SK-N-SH (cell line): ENCODE measurements around the gene ADCY1. TPM values are rescaled to one million over a fixed set of nuclear protein-coding genes. Genes with fewer than 3 reads are reported as not detected.

Experiments used
- CTCF ChIA-PET: fragments of 300-600, 350-600 bp; formaldehyde crosslinking; extraction: SDS; loops from one replicate; lab custom pipeline; 2021; lab: Yijun Ruan, JAX
- POLR2A ChIA-PET: fragments of 350-600 bp; sonication (Branson Sonifier 250); formaldehyde crosslinking; extraction: SDS; loops from one replicate; lab custom pipeline; 2020; ENCODE audit warnings: antibody characterized with exemption, inconsistent platforms; lab: Yijun Ruan, JAX
- DNase-seq: peaks from one replicate; pipeline ENCODE4 v3.0.0; 2012
- H2AFZ ChIP-seq: fragments of 200-600 bp; sonication (generic); 2 replicates; pipeline ENCODE4 v1.8.1; 2016; ENCODE audit warnings: antibody characterized with exemption, mild to moderate bottlenecking, low read depth
- H3F3A ChIP-seq: fragments of 200-600 bp; sonication (generic); replicated peaks from 2 replicates; pipeline ENCODE3; 2016; ENCODE audit warnings: antibody characterized with exemption, mild to moderate bottlenecking; ENCODE audit not compliant: insufficient read depth
- H3K27ac ChIP-seq, 2 experiments: fragments of 200-500 bp in 1 of 2; fragments of 200-600 bp in 1 of 2; sonication (Bioruptor generic) in 1 of 2; sonication (generic), shearing (Covaris generic) in 1 of 2; 2 replicates each; pipeline versions ENCODE4 v1.5.1 to v1.6.1; 2014 to 2016; ENCODE audit warnings: low read depth in 2 of 2, inconsistent platforms in 1 of 2, low read length in 1 of 2, mild to moderate bottlenecking in 1 of 2, mixed read lengths in 1 of 2
- H3K27me3 ChIP-seq: fragments of 200-600 bp; sonication (generic), shearing (Covaris generic); 2 replicates; pipeline ENCODE4 v1.6.1; 2016; ENCODE audit warnings: mixed run types; ENCODE audit not compliant: insufficient read depth
- H3K36me3 ChIP-seq, 2 experiments: fragments of 200-500 bp in 1 of 2; fragments of 200-600 bp in 1 of 2; sonication (Bioruptor generic) in 1 of 2; sonication (generic) in 1 of 2; replicated peaks in 1 of 2; 2 replicates each; pipeline versions ENCODE3 to v1.5.1; 2014 to 2016; ENCODE audit warnings: low read length in 1 of 2, mild to moderate bottlenecking in 1 of 2; ENCODE audit not compliant: insufficient read depth in 2 of 2, control insufficient read depth in 1 of 2
- H3K4me1 ChIP-seq, 2 experiments: fragments of 200-500 bp in 1 of 2; fragments of 200-600 bp in 1 of 2; sonication (Bioruptor generic) in 1 of 2; sonication (generic), shearing (Covaris generic) in 1 of 2; 2 replicates each; pipeline versions ENCODE4 v1.5.1 to v1.6.1; 2014 to 2016; ENCODE audit warnings: low read depth in 1 of 2, low read length in 1 of 2, mixed run types in 1 of 2; ENCODE audit not compliant: insufficient read depth in 2 of 2, control insufficient read depth in 1 of 2
- H3K4me2 ChIP-seq: fragments of 200-600 bp; sonication (generic), shearing (Covaris generic); 2 replicates; pipeline ENCODE4 v1.6.1; 2017; ENCODE audit warnings: mixed run types
- H3K4me3 ChIP-seq, 2 experiments: fragments of 200-500 bp in 1 of 2; fragments of 200-600 bp in 1 of 2; sonication (Bioruptor generic) in 1 of 2; sonication (generic), shearing (Covaris generic) in 1 of 2; 2 replicates each; pipeline versions ENCODE4 v1.5.1 to v1.8.1; 2014 to 2016; ENCODE audit warnings: low read depth in 2 of 2, inconsistent platforms in 1 of 2, low read length in 1 of 2, mild to moderate bottlenecking in 1 of 2, mixed read lengths in 1 of 2, moderate library complexity in 1 of 2
- H3K79me2 ChIP-seq: fragments of 200-600 bp; sonication (generic); 2 replicates; pipeline ENCODE4 v1.8.1; 2017; ENCODE audit warnings: mild to moderate bottlenecking; ENCODE audit not compliant: insufficient read depth
- H3K9ac ChIP-seq: fragments of 200-600 bp; sonication (generic); 2 replicates; pipeline ENCODE4 v1.6.1; 2017; ENCODE audit warnings: mixed run types
- H3K9me2 ChIP-seq: fragments of 200-600 bp; sonication (generic); 2 replicates; pipeline ENCODE4 v1.6.1; 2017; ENCODE audit warnings: mixed run types
- H3K9me3 ChIP-seq: fragments of 200-600 bp; sonication (generic); 2 replicates; pipeline ENCODE4 v1.6.1; 2017; ENCODE audit warnings: mixed run types, mild to moderate bottlenecking, moderate library complexity
- H4K20me1 ChIP-seq: fragments of 200-600 bp; sonication (generic); 2 replicates; pipeline ENCODE4 v1.6.1; 2017; ENCODE audit warnings: mild to moderate bottlenecking, mixed run types; ENCODE audit not compliant: insufficient read depth
- CHD2 ChIP-seq: fragments of 150-350 bp; IDR thresholded peaks from 2 replicates; pipeline ENCODE4 v1.6.1; 2018; ENCODE audit warnings: low read length; ENCODE audit not compliant: partially characterized antibody
- EP300 ChIP-seq, 2 experiments: IDR thresholded peaks; 2 replicates each; pipeline versions ENCODE4 v1.4.0 to v1.6.1; 2012; ENCODE audit warnings: borderline replicate concordance in 1 of 2, low read depth in 1 of 2, low read length in 1 of 2
- FOXM1 ChIP-seq: IDR thresholded peaks from 2 replicates; pipeline ENCODE4 v1.4.0; 2012; ENCODE audit warnings: low read depth, mild to moderate bottlenecking
- PBX3 ChIP-seq: IDR thresholded peaks from 2 replicates; pipeline ENCODE4; 2012
- RAD21 ChIP-seq: IDR thresholded peaks from 2 replicates; pipeline ENCODE4 v1.6.1; 2012; ENCODE audit warnings: mild to moderate bottlenecking, low read length
- USF2 ChIP-seq: fragments of 150-350 bp; IDR thresholded peaks from 2 replicates; pipeline ENCODE4 v1.6.1; 2017; ENCODE audit warnings: antibody characterized with exemption, low read length, low read depth, borderline replicate concordance
- YY1 ChIP-seq: IDR thresholded peaks from 2 replicates; pipeline ENCODE4 v1.4.0; 2012; ENCODE audit warnings: low read depth, mild to moderate bottlenecking
- ZBTB33 ChIP-seq: IDR thresholded peaks from 2 replicates; pipeline ENCODE4 v1.4.0; 2012; ENCODE audit warnings: low read depth, borderline replicate concordance
- WGBS: methylation state at CpG from one replicate; pipeline ENCODE4 v1.1.6; 2017; ENCODE audit warnings: low lambda C conversion rate; 5-methylcytosine and 5-hydroxymethylcytosine counted together
- polyA plus RNA-seq, 3 experiments: library from polyadenylated mRNA; depleted of rRNA; stranded (reverse); fragments of >200 nt; gene quantifications; 2 replicates each; pipeline ENCODE4 v1.2.3, GENCODE V29; 2012

ADCY1 gene
- polyA plus RNA-seq, 1 of the 3 experiments (the other 2 are of a cell fraction): 0.16 TPM

GRCh38 chr7:45598886-45599520 lies 24.8 kb downstream of the ADCY1 start (continued):
- TF ChIP-seq ZBTB33 (no peak), FOXM1 (no peak), USF2 (no peak), YY1 (no peak)

- Histone ChIP-seq H3K27me3 (no peaks in the 10 kb centered on the region), H3K4me1 (peaks cover 0 to 49% of the 10 kb centered on the region in 2 experiments; a peak in 2 of 4 replicates), H3K9me2 (no peaks in the 10 kb centered on the region), H4K20me1 (no peaks in the 10 kb centered on the region), H3K9me3 (no peaks in the 10 kb centered on the region), H3F3A (no peaks in the 10 kb centered on the region), H3K4me3 (no peak overlapping the region), H2AFZ (no peak overlapping the region), H3K36me3 (peaks cover 0 to 4% of the 10 kb centered on the region in 2 experiments), H3K4me2 (no peak overlapping the region), H3K79me2 (no peaks in the 10 kb centered on the region), H3K27ac (peak overlapping the region in 1 of 2 experiments; percentile 76; a peak in 2 of 4 replicates), H3K9ac (no peak overlapping the region)
- ChIA-PET POLR2A (no interaction called here), CTCF (interaction anchor here (1.6 kb wide), 1 partner anchor 10 kb away, joined by 9 read pairs; no protein-coding TSS in a partner anchor)
- TF ChIP-seq EP300 (IDR thresholded peaks at IDR 0.05; ENCODE audit: borderline replicate concordance in 1 of 2, low read depth in 1 of 2, low read length in 1 of 2) (no peak), PBX3 (no peak)
- 47% methylated on average over 10 of the region's 10 CpGs for WGBS
- no peak for DNase-seq
Observed at GRCh38 chr7:45599851-45600706, 25.9 kb downstream of the ADCY1 start.

GRCh38 chr7:45601094-45601493 lies 26.9 kb downstream of the ADCY1 start:
- H3K27ac ChIP-seq: peak overlapping the region in 1 of 2 experiments; percentile 76; a peak in 2 of 4 replicates
- H3K4me1 ChIP-seq: peaks cover 0 to 39% of the 10 kb centered on the region in 2 experiments; a peak in 1 of 4 replicates
- H3K4me3 ChIP-seq: no peak overlapping the region
- DNase-seq: no peak
- H4K20me1 ChIP-seq: no peaks in the 10 kb centered on the region
- H3K9me3 ChIP-seq: no peaks in the 10 kb centered on the region
- H3K9me2 ChIP-seq: no peaks in the 10 kb centered on the region
- H3K4me2 ChIP-seq: no peak overlapping the region
- H3K79me2 ChIP-seq: no peaks in the 10 kb centered on the region
- no peak overlapping the region for H2AFZ ChIP-seq
- ChIA-PET POLR2A (no interaction called here), CTCF (no interaction called here)
- peaks cover 0 to 4% of the 10 kb centered on the region in 2 experiments for H3K36me3 ChIP-seq
- no peak for TF ChIP-seq USF2
- TF ChIP-seq RAD21: 0 out of 2 replicates have a peak, but pooled peaks have one; percentile 2
- TF ChIP-seq CHD2: peak; percentile 37
- no peaks in the 10 kb centered on the region for H3K27me3 ChIP-seq
- WGBS: 65% methylated on average over 3 of the region's 4 CpGs
- no peak overlapping the region for H3K9ac ChIP-seq
- no peaks in the 10 kb centered on the region for H3F3A ChIP-seq
